Activated CD8-positive, alpha-beta memory T cell treated with anti-CD3 and anti-CD28 coated beads, Interleukin-2, amount 10 ng/mL, durations not matched to agents 7 days and 5 days (primary cell): ENCODE measurements around the gene PDZRN3. TPM values are rescaled to one million over a fixed set of nuclear protein-coding genes. Genes with fewer than 3 reads are reported as not detected.

Source experiments
- ATAC-seq: fragments of 150-1000 bp; cut with Tn5 transposase; one replicate; pipeline ENCODE4 v1.10.0; 2021; ENCODE audit warnings: moderate library complexity
- CTCF ChIA-PET: fragments of 350-600 bp; sonication (Branson Sonifier 250); formaldehyde crosslinking; loops from one replicate; lab custom pipeline; 2021; ENCODE audit warnings: antibody characterized with exemption; lab: Charles Lee
- DNase-seq: peaks from one replicate; pipeline ENCODE4 v3.0.0-alpha.2; 2020
- H3K27ac Mint-ChIP-seq: one replicate; pipeline ENCODE4 v1.8.0; 2021; ENCODE audit warnings: mild to moderate bottlenecking, mixed read lengths
- H3K27me3 Mint-ChIP-seq: one replicate; pipeline ENCODE4 v1.8.0; 2021; ENCODE audit warnings: mixed read lengths
- H3K36me3 Mint-ChIP-seq: one replicate; pipeline ENCODE4 v1.8.0; 2021; ENCODE audit warnings: mild to moderate bottlenecking, mixed read lengths
- H3K4me1 Mint-ChIP-seq: one replicate; pipeline ENCODE4 v1.8.0; 2021; ENCODE audit warnings: mixed read lengths
- H3K4me3 Mint-ChIP-seq: one replicate; pipeline ENCODE4 v1.8.0; 2021; ENCODE audit warnings: mild to moderate bottlenecking, moderate library complexity, mixed read lengths
- H3K9me3 Mint-ChIP-seq: one replicate; pipeline ENCODE4 v1.8.0; 2022; ENCODE audit warnings: low read depth, mixed read lengths
- total RNA-seq, 2 experiments: library from RNA; stranded (reverse); gene quantifications; one replicate each; pipeline ENCODE4 v1.2.3, GENCODE V29; 2021

PDZRN3 gene
- total RNA-seq, 2 experiments from 2014 or later = not detected

GRCh38 chr3:73611176-73611575, 13.6 kb downstream of the PDZRN3 start:
- no peaks in the 10 kb centered on the region for H3K36me3 Mint-ChIP-seq
- CTCF ChIA-PET = no interaction called here
- DNase-seq = no peak
- no peaks in the 10 kb centered on the region for H3K9me3 Mint-ChIP-seq
- no peak overlapping the region for H3K27ac Mint-ChIP-seq
- H3K4me1 Mint-ChIP-seq = no peaks in the 10 kb centered on the region
- ATAC-seq = no peak
- no peak overlapping the region for H3K4me3 Mint-ChIP-seq
- H3K27me3 Mint-ChIP-seq = no peaks in the 10 kb centered on the region

GRCh38 chr3:73610493-73610892, 14.2 kb downstream of the PDZRN3 start:
- no peaks in the 10 kb centered on the region for H3K4me1 Mint-ChIP-seq
- no peaks in the 10 kb centered on the region for H3K36me3 Mint-ChIP-seq
- no peak overlapping the region for H3K4me3 Mint-ChIP-seq
- ATAC-seq = no peak
- H3K27me3 Mint-ChIP-seq = no peaks in the 10 kb centered on the region
- DNase-seq = no peak
- no peaks in the 10 kb centered on the region for H3K9me3 Mint-ChIP-seq
- CTCF ChIA-PET = no interaction called here
- no peak overlapping the region for H3K27ac Mint-ChIP-seq

- CTCF ChIA-PET = no interaction called here
- ATAC-seq = no peak
- no peaks in the 10 kb centered on the region for H3K4me1 Mint-ChIP-seq
- no peak overlapping the region for H3K27ac Mint-ChIP-seq
- H3K9me3 Mint-ChIP-seq = no peaks in the 10 kb centered on the region
- H3K4me3 Mint-ChIP-seq = no peak overlapping the region
- no peak for DNase-seq
- H3K27me3 Mint-ChIP-seq = no peaks in the 10 kb centered on the region
- no peaks in the 10 kb centered on the region for H3K36me3 Mint-ChIP-seq
These were observed 15.1 kb downstream of the PDZRN3 start for GRCh38 chr3:73609655-73610054.

GRCh38 chr3:73609315-73609641, 15.5 kb downstream of the PDZRN3 start:
- no peaks in the 10 kb centered on the region for H3K4me1 Mint-ChIP-seq
- H3K4me3 Mint-ChIP-seq = no peak overlapping the region
- no peaks in the 10 kb centered on the region for H3K27me3 Mint-ChIP-seq
- no peaks in the 10 kb centered on the region for H3K36me3 Mint-ChIP-seq
- no peak overlapping the region for H3K27ac Mint-ChIP-seq
- DNase-seq (no peak), ATAC-seq (no peak)
- CTCF ChIA-PET = no interaction called here
- H3K9me3 Mint-ChIP-seq = no peaks in the 10 kb centered on the region

- Mint-ChIP-seq H3K27ac (no peak overlapping the region), H3K4me1 (no peaks in the 10 kb centered on the region), H3K9me3 (no peaks in the 10 kb centered on the region), H3K27me3 (no peaks in the 10 kb centered on the region), H3K36me3 (no peaks in the 10 kb centered on the region), H3K4me3 (no peak overlapping the region)
- no peak for DNase-seq
- CTCF ChIA-PET = no interaction called here
- ATAC-seq = no peak
These were observed 16.1 kb downstream of the PDZRN3 start for GRCh38 chr3:73608456-73609314.

GRCh38 chr3:73605861-73606260, 18.9 kb downstream of the PDZRN3 start:
- no peaks in the 10 kb centered on the region for H3K27me3 Mint-ChIP-seq
- DNase-seq (no peak), ATAC-seq (no peak)
- no peaks in the 10 kb centered on the region for H3K4me1 Mint-ChIP-seq
- H3K9me3 Mint-ChIP-seq = peaks cover 3% of the 10 kb centered on the region
- CTCF ChIA-PET = no interaction called here
- no peaks in the 10 kb centered on the region for H3K36me3 Mint-ChIP-seq
- no peak overlapping the region for H3K4me3 Mint-ChIP-seq
- H3K27ac Mint-ChIP-seq = no peak overlapping the region

- H3K36me3 Mint-ChIP-seq = no peaks in the 10 kb centered on the region
- H3K4me3 Mint-ChIP-seq = no peak overlapping the region
- no peaks in the 10 kb centered on the region for H3K27me3 Mint-ChIP-seq
- no peaks in the 10 kb centered on the region for H3K4me1 Mint-ChIP-seq
- CTCF ChIA-PET = no interaction called here
- DNase-seq (no peak), ATAC-seq (no peak)
- H3K27ac Mint-ChIP-seq = no peak overlapping the region
- peaks cover 3% of the 10 kb centered on the region for H3K9me3 Mint-ChIP-seq
These were observed 19.3 kb downstream of the PDZRN3 start for GRCh38 chr3:73605412-73605811.

GRCh38 chr3:73604451-73604850, 20.3 kb downstream of the PDZRN3 start:
- CTCF ChIA-PET = no interaction called here
- DNase-seq (no peak), ATAC-seq (no peak)
- H3K9me3 Mint-ChIP-seq = peaks cover 3% of the 10 kb centered on the region
- no peak overlapping the region for H3K27ac Mint-ChIP-seq
- H3K36me3 Mint-ChIP-seq = no peaks in the 10 kb centered on the region
- no peak overlapping the region for H3K4me3 Mint-ChIP-seq
- H3K27me3 Mint-ChIP-seq = no peaks in the 10 kb centered on the region
- H3K4me1 Mint-ChIP-seq = no peaks in the 10 kb centered on the region

- DNase-seq (no peak), ATAC-seq (no peak)
- no peaks in the 10 kb centered on the region for H3K4me1 Mint-ChIP-seq
- H3K27me3 Mint-ChIP-seq = no peaks in the 10 kb centered on the region
- CTCF ChIA-PET = no interaction called here
- H3K4me3 Mint-ChIP-seq = no peak overlapping the region
- H3K36me3 Mint-ChIP-seq = no peaks in the 10 kb centered on the region
- peaks cover 3% of the 10 kb centered on the region for H3K9me3 Mint-ChIP-seq
- H3K27ac Mint-ChIP-seq = no peak overlapping the region
These were observed 21.0 kb downstream of the PDZRN3 start for GRCh38 chr3:73603762-73604171.

GRCh38 chr3:73602170-73602569, 22.6 kb downstream of the PDZRN3 start:
- no peak for ATAC-seq

GRCh38 chr3:73601481-73601880, 23.3 kb downstream of the PDZRN3 start:
- no peaks in the 10 kb centered on the region for H3K36me3 Mint-ChIP-seq
- H3K27ac Mint-ChIP-seq = no peak overlapping the region
- H3K27me3 Mint-ChIP-seq = no peaks in the 10 kb centered on the region
- no peaks in the 10 kb centered on the region for H3K4me1 Mint-ChIP-seq
- CTCF ChIA-PET = no interaction called here
- no peak overlapping the region for H3K4me3 Mint-ChIP-seq
- no peak for DNase-seq
- peaks cover 3% of the 10 kb centered on the region for H3K9me3 Mint-ChIP-seq
- no peak for ATAC-seq

More at GRCh38 chr3:73602170-73602569, 22.6 kb downstream of the PDZRN3 start:
- Mint-ChIP-seq H3K27ac (no peak overlapping the region), H3K4me1 (no peaks in the 10 kb centered on the region), H3K36me3 (no peaks in the 10 kb centered on the region), H3K9me3 (peaks cover 3% of the 10 kb centered on the region), H3K27me3 (no peaks in the 10 kb centered on the region), H3K4me3 (no peak overlapping the region)
- CTCF ChIA-PET = no interaction called here
- DNase-seq = no peak

GRCh38 chr3:73601011-73601410, 23.7 kb downstream of the PDZRN3 start:
- no peaks in the 10 kb centered on the region for H3K27me3 Mint-ChIP-seq
- H3K36me3 Mint-ChIP-seq = no peaks in the 10 kb centered on the region
- H3K27ac Mint-ChIP-seq = no peak overlapping the region
- H3K4me3 Mint-ChIP-seq = no peak overlapping the region
- CTCF ChIA-PET = no interaction called here
- H3K4me1 Mint-ChIP-seq = no peaks in the 10 kb centered on the region
- ATAC-seq = no peak
- no peak for DNase-seq
- H3K9me3 Mint-ChIP-seq = peaks cover 3% of the 10 kb centered on the region

- no peak overlapping the region for H3K4me3 Mint-ChIP-seq
- CTCF ChIA-PET = no interaction called here
These were observed 24.3 kb downstream of the PDZRN3 start for GRCh38 chr3:73600293-73600938.

GRCh38 chr3:73599605-73600004, 25.1 kb downstream of the PDZRN3 start:
- Mint-ChIP-seq H3K36me3 (no peaks in the 10 kb centered on the region), H3K9me3 (peaks cover 3% of the 10 kb centered on the region), H3K27me3 (no peaks in the 10 kb centered on the region), H3K4me3 (no peak overlapping the region), H3K4me1 (no peaks in the 10 kb centered on the region), H3K27ac (no peak overlapping the region)
- CTCF ChIA-PET = no interaction called here
- DNase-seq (no peak), ATAC-seq (no peak)

More at GRCh38 chr3:73600293-73600938, 24.3 kb downstream of the PDZRN3 start:
- Mint-ChIP-seq H3K27ac (no peak overlapping the region), H3K9me3 (peaks cover 3% of the 10 kb centered on the region), H3K4me1 (no peaks in the 10 kb centered on the region), H3K27me3 (no peaks in the 10 kb centered on the region), H3K36me3 (no peaks in the 10 kb centered on the region)
- no peak for ATAC-seq
- no peak for DNase-seq
